COR-L47 (cell line): ENCODE data around the gene TMEM236.
"Not testable (repeated sequence)": the region's sequence is repeated elsewhere in the genome, so short reads cannot be mapped to it uniquely, and the experiment has no call there.

Experiments
- DNase-seq: peaks from one replicate; lab custom pipeline; 2025; lab: John Stamatoyannopoulos, UW

Gene TMEM236

DNA sequence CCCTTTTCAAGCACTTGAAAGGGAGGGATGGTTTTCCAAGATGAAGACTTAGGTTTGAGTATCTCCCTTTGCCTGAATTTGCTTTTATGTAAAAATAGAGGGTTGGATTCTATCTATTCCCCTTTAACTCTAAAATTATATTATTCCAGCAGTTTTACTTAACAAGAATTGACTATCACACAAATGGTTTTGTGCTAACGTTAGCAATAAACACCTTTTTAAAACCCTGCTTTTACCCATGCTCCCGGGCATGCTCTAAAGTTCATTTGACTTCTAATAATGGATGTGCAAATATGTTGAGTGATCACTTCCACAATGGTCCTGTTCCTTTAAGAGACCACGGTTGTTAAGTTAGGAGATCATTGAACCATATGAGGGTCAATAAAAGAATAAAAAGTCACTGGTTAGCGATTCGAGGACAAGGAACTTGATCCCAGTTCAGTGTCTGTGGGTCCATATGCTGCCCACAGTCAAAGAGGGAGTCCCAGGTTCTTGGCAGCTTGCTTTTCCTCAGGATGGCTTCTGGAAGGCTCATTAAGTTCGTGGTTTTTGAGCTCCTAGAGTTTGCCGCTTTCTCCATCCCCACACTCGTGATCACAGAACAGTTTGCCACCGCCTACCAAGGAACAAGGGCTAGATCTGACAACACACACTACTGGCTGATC lies at the start of gene TMEM236:
Gene TMEM236, plus strand, starts transcription at position 421 of the 665 bp plus-strand sequence. Its CDS starts 95 bp downstream, at position 516.
- no peak for DNase-seq

DNA sequence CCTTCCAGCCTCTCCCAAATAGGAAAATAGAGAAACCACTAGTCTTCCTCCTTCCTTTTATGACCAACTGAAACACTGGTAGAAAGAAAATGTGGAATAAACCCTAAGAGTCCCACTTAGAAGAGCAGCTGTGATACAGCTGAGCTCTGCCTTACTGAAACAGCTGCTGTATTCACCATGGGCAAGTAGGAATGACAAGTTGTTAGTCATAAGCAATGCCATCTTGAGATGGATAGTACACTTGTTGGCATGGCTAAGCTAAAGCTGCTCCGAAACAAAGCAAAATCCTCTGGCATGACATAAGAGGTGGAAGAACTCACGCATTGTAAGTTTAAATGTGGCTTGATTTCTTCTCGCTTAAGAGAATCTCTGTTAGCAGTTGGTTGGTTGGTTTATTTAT lies 48.3 kb upstream of the TMEM236 start:
- no peak for DNase-seq

DNA sequence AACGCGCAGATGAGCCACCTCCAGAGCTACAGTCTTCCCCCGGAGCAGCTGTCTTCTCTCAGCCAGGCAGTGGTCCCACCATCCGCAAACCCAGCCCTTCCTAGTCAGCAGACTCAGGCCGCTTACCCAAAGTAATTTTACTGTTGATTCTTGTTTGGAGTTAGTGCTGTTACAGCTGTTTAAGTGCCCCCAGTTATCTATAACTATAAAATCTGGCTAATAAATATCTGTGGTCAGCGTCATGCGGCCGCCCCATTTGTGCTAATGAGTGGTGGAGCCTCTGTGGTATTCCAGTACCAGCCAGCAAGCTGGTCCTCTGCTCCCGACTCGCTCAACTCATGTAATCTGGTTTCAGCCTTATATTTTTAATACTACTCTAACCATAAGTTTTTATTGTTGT lies 43.2 kb upstream of the TMEM236 start:
- DNase-seq, result no peak

DNA sequence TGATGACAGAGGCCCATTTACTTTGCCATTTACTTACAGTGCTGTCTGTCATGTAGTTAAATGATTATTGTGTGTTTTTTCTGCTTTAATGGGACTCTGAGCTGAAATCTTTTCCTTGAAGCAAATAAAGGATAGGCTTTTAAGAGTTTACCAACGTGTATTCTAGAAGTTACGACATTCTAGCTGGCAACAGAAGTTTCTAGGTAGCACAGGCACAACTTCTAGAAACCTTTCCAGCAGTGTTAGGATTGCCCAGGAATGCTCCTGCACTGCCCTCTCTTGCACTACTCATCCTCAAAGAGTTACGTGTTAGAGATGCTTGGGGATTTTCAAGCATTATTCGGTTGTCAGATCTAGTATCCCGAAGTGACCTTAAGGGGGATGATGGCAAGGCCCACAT lies 42.5 kb upstream of the TMEM236 start:
- no peak for DNase-seq

DNA sequence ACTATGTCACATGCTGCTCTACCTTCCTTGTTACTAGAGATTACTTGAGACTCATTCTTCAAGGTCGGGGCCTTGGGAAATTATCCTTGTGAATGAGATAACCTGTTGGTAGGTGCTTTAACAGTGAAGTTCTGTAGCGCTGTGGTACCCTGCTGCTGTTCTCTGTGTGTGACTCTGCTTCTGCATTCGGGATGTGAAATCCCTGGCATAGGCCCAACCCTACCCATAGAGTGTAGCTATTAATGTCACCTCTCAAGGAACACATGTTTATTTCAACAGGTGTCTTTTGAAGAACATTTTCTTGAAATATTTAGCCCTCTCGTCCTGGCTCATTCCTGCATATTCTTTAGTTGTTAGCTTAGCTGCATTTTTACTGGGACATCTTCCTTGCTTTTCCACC lies 41.8 kb upstream of the TMEM236 start:
- DNase-seq, result no peak

DNA sequence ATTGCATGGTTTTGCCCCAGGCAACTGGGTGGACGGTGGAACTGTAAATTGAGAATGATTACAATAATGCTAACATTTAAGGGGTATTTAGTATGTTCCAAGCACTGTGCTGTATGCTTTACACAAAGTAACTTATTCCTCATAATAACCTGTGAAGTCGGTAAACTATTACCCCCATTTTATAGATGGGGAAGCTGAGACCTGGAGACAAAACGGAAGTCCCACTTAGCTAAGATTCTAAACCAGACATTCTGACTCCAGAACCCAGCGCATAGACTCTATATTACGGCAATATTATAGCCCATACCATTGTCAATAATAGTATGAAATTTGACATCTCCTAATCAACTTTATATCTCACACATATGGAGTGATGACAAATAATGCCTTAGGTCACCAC lies 39.9 kb upstream of the TMEM236 start:
- no peak for DNase-seq

DNA sequence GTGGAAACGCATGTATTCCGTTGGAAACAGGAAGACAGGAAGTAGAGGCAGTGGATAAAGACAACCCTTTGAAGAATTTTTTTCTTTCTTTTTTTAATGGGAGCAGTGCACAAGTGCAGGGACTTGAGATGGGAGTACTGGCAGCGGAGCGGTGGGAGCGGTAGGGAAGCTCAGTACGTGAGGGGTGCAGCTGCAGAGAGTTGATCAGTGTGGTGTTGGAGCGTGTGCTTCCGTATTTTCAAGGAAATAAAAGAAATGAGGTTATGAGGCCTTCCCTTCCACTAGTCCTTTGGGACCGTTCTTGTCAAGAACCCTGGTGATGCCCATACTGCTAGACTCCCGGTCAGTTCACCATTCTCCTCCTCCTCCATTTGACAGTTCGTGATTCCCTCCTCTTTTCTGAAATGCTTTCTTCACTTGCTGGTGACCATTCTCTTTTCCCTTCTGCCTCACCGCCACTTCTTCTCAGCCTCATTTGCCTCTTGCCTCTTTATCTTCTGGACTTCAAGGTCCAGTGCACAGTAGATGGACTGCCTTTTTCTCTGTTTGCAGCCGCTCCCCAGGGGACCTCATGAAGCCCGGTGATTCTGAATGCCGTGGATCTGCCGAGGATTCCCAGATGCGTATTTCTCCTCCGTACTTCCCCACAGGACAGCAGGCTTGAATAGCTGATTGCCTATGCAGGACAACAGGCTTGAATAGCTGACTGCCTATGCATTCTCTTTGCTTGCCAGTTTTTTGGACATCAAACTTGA lies 39.1 kb upstream of the TMEM236 start:
- DNase-seq, result no peak

DNA sequence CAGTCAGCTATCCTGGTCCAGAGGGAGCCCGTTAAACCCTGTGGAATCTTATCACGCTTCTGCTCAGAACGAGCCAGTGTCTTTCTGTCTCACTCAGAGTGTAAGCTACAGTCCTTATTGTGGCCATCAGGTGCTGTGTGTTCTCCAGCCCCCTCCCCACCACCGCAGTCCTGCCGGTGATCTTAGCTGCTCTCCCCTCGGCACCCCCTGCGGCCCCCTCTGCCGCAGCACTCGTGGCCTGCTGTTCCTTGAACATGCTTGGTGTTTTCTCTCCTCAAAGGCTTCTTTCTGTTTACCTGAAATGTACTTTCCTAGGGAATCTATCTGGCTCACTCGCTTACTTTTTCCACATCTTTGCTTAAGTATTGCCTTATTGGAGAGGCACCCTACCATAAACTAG lies 38.2 kb upstream of the TMEM236 start:
- DNase-seq, result no peak

DNA sequence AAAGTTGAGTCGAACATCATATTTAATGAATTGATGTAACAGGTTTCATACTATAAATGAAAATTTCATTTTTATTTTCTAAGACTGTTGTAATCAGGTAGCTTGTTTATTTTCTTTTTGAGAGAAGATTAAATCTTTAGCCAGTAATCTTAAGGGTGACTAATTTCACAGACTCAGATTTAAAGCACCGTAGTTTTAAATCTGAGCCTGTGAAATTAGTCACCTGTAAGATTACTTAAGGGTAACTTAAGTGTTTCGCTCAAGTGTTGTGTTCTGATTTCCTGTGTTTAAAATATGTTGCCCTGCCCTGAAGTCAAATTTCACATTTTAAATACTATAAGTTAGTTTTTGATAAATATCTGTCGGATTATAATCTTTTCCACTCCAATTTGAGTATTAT lies 35.8 kb upstream of the TMEM236 start:
- no peak for DNase-seq

GRCh38 chr10:17722317-17723014 lies 29.5 kb upstream of the TMEM236 start:
- DNase-seq, result not testable (repeated sequence)

DNA sequence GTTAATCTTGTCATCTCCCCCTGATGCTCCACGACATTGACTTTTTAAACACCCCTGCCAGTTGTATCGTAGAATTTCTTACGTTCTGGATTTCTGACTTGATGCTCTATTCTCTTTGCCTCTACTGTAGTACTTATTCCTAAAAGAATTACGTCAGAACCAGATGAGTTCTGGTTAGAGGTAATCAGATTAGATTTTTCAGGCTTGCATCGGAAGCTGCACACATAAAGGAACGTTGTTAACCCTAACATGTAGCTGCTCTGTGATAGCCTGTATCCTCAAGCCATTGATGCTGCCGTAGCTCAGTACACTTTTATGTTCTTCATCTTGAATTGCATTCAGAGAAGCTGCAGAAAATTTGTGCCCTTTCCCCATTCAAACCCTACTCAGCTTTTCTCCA lies 26.3 kb upstream of the TMEM236 start:
- DNase-seq, result no peak

- DNase-seq, result no peak
Observed at GRCh38 chr10:17729630-17730029, 22.4 kb upstream of the TMEM236 start.

DNA sequence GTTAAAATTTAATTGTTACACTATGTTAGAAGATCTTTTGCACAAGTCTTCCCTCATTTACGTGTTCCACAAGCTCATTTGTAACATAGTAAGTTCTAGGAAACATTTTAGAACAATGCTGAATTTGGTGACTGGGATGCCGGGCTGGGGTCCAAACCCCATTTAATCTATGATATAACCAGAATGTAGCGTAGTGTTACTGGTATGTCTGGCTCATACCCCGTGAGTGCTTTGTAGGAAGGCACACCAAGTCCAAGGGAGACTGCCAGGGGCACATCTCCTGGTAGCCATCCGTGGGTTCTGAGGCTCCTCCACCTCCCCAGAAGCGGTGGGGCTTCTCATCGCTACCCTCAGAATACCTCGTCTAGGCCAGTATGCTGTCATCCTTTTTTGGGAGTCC lies 21.3 kb upstream of the TMEM236 start:
- no peak for DNase-seq

DNA sequence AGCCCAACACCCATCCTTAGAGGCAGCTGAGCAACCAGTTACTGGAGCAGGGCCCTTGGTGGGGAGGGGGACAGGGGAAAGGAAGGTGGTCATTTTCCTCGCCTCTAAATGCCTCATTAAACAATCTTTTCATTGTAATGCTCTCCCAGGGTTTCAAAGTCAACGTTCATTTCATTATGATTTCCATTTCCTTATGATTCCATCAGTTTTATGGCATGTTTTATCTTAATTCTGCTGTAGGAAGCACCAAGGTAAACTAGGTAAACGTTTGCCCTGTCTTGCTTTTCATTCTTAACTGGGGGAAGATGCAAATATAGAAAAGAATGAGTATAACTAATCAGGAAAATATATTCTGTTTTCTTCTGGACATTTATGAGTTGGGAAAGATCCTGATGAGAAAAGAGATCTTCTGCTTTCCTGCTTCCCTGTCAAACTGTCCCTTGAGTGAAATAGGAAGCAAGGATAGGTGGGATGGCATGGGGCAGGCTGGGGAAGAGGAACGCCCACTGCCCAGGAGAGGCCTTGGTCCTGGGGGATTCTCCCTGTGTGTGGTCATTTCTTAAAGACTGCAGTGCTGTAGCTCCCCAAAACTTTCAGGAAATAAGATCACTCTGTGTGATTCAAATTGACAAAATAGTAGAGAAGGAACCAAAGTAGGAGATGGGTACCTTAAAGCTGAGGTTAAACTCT lies 20.5 kb upstream of the TMEM236 start:
- DNase-seq, result no peak

GRCh38 chr10:17733620-17734019 lies 18.4 kb upstream of the TMEM236 start:
- no peak for DNase-seq

DNA sequence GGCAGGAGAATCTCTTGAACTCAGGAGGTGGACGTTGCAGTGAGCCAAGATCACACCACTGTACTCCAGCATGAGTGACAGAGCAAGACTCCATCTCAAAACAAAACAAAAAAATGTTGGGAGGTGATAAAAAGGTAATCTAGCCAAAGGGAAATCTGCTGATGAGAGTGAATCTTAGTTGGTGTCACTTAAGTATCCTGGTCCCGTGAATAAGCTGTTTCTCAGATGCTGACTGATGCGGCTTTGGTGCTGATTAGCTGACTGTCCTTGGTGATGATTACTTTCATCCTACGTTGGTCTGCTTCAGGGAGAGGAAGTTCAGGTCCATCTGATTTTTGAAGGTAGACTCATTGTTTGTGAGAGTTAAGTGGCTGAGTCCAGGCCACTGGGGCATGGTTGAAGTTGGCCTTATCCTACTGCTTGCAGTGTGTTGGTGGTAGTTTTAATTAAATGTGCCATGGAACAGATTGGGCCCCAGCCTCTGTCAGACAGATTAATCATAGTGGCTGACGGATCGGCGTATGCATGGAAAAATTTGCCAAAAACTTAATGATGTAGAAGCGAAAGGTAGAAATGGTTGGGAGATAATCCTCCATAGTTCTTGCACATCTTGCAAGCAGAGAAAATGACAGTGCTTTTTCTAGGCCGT lies 17.4 kb upstream of the TMEM236 start:
- no peak for DNase-seq

DNA sequence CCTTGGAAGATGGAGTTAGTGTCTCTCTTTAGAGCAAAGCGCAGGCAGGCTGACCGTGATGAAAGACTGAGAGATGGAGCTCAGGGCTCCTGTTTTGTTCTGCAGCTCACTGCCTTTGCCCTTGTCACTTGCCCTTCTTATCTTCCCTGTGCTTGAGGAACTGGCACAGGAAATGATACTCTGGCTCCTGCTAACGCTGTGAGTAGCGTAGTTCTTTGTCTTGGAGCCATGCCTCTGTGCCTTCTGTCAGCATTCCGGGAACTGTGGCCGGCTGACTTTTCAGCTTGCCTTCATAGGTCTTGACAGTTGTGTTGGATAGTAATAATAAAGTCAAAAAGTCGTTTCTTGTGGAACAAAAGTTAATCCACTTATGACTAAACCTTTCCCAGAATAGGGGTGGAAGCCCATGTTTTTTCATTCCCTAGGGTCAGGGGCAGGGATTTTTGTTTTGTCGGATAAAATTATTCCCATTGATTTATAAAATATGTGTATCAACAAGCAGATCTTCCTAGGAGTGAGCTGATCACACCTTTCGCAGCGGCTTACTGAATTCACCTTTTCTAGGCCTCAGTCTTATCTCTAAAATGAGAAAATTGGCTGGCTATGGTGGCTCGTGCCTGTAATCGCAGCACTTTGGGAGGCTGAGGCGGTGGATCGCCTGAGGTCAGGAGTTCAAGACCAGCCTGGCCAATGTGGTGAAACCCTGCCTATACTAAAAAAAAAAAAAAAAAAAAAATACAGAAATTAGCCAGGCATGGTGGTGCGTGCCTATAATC lies 16.6 kb upstream of the TMEM236 start:
- DNase-seq, result no peak

DNA sequence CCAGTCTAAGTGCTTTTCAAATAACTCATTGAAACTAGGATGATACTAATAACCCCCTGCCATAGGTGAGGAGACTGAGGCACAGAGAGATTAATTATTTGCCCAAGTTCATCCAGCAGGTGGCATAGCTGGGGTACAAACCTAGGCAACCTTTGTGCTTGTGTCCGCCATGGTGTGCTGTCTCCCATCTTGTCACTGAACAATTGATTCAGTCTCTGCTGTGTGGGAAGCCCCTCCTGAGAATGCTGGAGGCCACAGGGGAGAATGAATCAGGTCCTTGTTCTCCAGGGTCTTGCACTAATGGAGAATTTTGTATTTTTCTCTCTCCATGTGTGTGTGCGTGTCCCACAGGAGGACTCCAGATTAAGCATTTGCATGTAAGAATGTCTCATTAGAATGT lies 15.8 kb upstream of the TMEM236 start:
- no peak for DNase-seq

- no peak for DNase-seq
Observed at GRCh38 chr10:17737027-17737965, 14.7 kb upstream of the TMEM236 start.

GRCh38 chr10:17740668-17741067 lies 11.3 kb upstream of the TMEM236 start:
- DNase-seq, result no peak
